ENCODE measurements around the gene POLA2.

POLA2 gene

GRCh38 chr11:65287601-65288000 is 25.8 kb downstream of the POLA2 start:
- DNase-seq (ENCODE audit: low read depth), result no peak

GRCh38 chr11:65288706-65289536 is 27.2 kb downstream of the POLA2 start:
- no peak for DNase-seq (ENCODE audit: low read depth)

- no peak for DNase-seq (ENCODE audit: low read depth)
Measured at GRCh38 chr11:65290448-65291165, 28.8 kb downstream of the POLA2 start.

GRCh38 chr11:65291613-65292012 is 29.9 kb downstream of the POLA2 start:
- DNase-seq (ENCODE audit: low read depth), result no peak

- no peak for DNase-seq (ENCODE audit: low read depth)
Measured at GRCh38 chr11:65292890-65293289, 31.1 kb downstream of the POLA2 start.

- DNase-seq (ENCODE audit: low read depth), result no peak
Measured at GRCh38 chr11:65293909-65294381, 32.2 kb downstream of the POLA2 start.

GRCh38 chr11:65295001-65295400 is 33.2 kb downstream of the POLA2 start:
- DNase-seq (ENCODE audit: low read depth), result no peak

- DNase-seq (ENCODE audit: low read depth), result no peak
Measured at GRCh38 chr11:65295571-65296341, 34.0 kb downstream of the POLA2 start.

GRCh38 chr11:65297026-65297672 is 35.4 kb downstream of the POLA2 start:
- no peak for DNase-seq (ENCODE audit: low read depth)

GRCh38 chr11:65298131-65298535 is 36.4 kb downstream of the POLA2 start:
- DNase-seq (ENCODE audit: low read depth), result no peak

- no peak for DNase-seq (ENCODE audit: low read depth)
Measured at GRCh38 chr11:65298655-65299179, 37.0 kb downstream of the POLA2 start.

GRCh38 chr11:65300621-65301275 is 39.0 kb downstream of the POLA2 start:
- DNase-seq (ENCODE audit: low read depth), result no peak

GRCh38 chr11:65301491-65302329 is 39.9 kb downstream of the POLA2 start:
- DNase-seq (ENCODE audit: low read depth), result no peak

- no peak for DNase-seq (ENCODE audit: low read depth)
Measured at GRCh38 chr11:65303555-65303954, 41.8 kb downstream of the POLA2 start.

- no peak for DNase-seq (ENCODE audit: low read depth)
Measured at GRCh38 chr11:65304110-65304509, 42.3 kb downstream of the POLA2 start.

GRCh38 chr11:65304613-65305012 is 42.9 kb downstream of the POLA2 start:
- no peak for DNase-seq (ENCODE audit: low read depth)

GRCh38 chr11:65305501-65306268 is 43.9 kb downstream of the POLA2 start:
- DNase-seq (ENCODE audit: low read depth), result no peak

- no peak for DNase-seq (ENCODE audit: low read depth)
Measured at GRCh38 chr11:65307298-65308229, 45.8 kb downstream of the POLA2 start.

Measured in stimulated activated CD8-positive, alpha-beta memory T cell treated with anti-CD3 and anti-CD28 coated beads, Interleukin-12 subunit alpha, Interleukin-12 subunit beta, amount 100 ng/mL, for 1 hour (primary cell).